Activated CD4-positive, alpha-beta T cell treated with anti-CD3 and anti-CD28 coated beads, Interleukin-2, Interleukin-4, amounts not matched to agents 100 ng/mL and 50 ng/mL, durations not matched to agents 16 hours and 8 hours (primary cell): ENCODE results near the gene SH3PXD2B.
A peak's percentile ranks its signal among the peaks of the same experiment; 100 is the strongest.
"Not testable (repeated sequence)": the region's sequence is repeated elsewhere in the genome, so short reads cannot be mapped to it uniquely, and the experiment has no call there.

Experiments used
- DNase-seq: peaks from one replicate; pipeline ENCODE4 v3.0.0-alpha.2; 2020; ENCODE audit warnings: low spot score

Gene SH3PXD2B

GRCh38 chr5:172417983-172418630 is 36.2 kb downstream of the SH3PXD2B start:
- DNase-seq = no peak

- DNase-seq = no peak
Observed at GRCh38 chr5:172417130-172417841, 37.0 kb downstream of the SH3PXD2B start.

GRCh38 chr5:172415362-172416275 is 38.7 kb downstream of the SH3PXD2B start:
- no peak for DNase-seq

GRCh38 chr5:172414531-172415361 is 39.6 kb downstream of the SH3PXD2B start:
- DNase-seq = no peak

- no peak for DNase-seq
Observed at GRCh38 chr5:172413601-172414171, 40.6 kb downstream of the SH3PXD2B start.

GRCh38 chr5:172412724-172413286 is 41.5 kb downstream of the SH3PXD2B start:
- DNase-seq = peak; percentile 61

- DNase-seq = peak; percentile 68
Observed at GRCh38 chr5:172411484-172412072, 42.7 kb downstream of the SH3PXD2B start.

GRCh38 chr5:172410662-172411483 is 43.5 kb downstream of the SH3PXD2B start:
- no peak for DNase-seq

GRCh38 chr5:172410160-172410559 is 44.2 kb downstream of the SH3PXD2B start:
- peak; percentile 51 for DNase-seq

GRCh38 chr5:172409477-172409876 is 44.8 kb downstream of the SH3PXD2B start:
- DNase-seq = not testable (repeated sequence)

- DNase-seq = no peak
Observed at GRCh38 chr5:172407822-172408221, 46.5 kb downstream of the SH3PXD2B start.

- DNase-seq = no peak
Observed at GRCh38 chr5:172407241-172407691, 47.1 kb downstream of the SH3PXD2B start.

- no peak for DNase-seq
Observed at GRCh38 chr5:172405226-172406107, 48.9 kb downstream of the SH3PXD2B start.

- no peak for DNase-seq
Observed at GRCh38 chr5:172404746-172405145, 49.6 kb downstream of the SH3PXD2B start.

- no peak for DNase-seq
Observed at GRCh38 chr5:172403817-172404216, 50.5 kb downstream of the SH3PXD2B start.

- DNase-seq = no peak
Observed at GRCh38 chr5:172403189-172403796, 51.0 kb downstream of the SH3PXD2B start.

GRCh38 chr5:172402531-172403188 is 51.7 kb downstream of the SH3PXD2B start:
- DNase-seq = no peak

- not testable (repeated sequence) for DNase-seq
Observed at GRCh38 chr5:172402031-172402430, 52.3 kb downstream of the SH3PXD2B start.
